ENCODE measurements around the gene SEC22A.

SEC22A gene, protein sequence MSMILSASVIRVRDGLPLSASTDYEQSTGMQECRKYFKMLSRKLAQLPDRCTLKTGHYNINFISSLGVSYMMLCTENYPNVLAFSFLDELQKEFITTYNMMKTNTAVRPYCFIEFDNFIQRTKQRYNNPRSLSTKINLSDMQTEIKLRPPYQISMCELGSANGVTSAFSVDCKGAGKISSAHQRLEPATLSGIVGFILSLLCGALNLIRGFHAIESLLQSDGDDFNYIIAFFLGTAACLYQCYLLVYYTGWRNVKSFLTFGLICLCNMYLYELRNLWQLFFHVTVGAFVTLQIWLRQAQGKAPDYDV

DNA sequence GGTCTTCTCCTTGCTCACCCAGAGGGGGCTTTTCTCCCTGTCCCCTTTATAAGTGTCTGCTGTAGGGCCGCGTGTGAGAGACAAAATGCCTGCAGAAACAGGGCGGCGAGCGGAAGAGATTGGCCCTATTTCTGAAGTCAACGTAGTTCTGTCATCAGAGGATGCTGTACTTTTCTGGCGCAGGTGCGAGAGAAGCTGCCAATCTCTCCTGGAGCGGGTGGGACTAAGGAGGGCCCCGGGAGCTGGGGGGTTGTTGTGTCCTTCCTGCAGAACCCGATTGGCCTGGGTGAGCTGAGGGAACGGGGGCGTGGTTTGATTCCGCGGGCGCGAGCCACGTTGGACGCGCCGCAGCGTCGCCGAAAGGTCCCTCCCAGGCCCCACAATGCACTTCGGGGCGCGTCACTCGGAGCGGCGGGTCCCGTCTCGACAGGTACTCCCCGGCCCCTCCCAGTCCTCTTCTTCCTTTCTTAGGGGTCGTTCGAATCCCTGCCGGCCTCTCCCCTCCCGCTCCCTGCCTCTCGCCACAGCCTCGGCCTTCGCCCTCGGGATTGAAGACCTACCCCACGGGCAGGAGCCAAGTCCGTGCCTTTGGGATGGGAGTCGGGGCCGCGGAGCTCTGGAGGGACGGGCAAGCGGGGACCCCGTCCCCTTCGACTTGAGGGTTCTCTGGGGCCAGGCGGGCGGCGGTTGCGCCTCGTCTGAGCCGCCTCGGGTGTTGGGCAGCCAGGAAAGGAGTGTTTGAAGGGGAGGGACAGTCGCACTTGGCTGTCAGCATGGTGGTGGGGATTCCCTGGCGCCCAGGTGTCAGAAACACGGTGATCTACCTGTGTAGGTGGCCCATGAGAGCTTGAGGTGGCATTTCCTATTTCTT lies at the start of gene SEC22A:
TSS of gene SEC22A (plus strand) at position 387 of the 871 bp plus-strand sequence. CDS start 7,275 bp downstream, outside the sequence.
- DNase-seq, result peak; percentile 98

DNA sequence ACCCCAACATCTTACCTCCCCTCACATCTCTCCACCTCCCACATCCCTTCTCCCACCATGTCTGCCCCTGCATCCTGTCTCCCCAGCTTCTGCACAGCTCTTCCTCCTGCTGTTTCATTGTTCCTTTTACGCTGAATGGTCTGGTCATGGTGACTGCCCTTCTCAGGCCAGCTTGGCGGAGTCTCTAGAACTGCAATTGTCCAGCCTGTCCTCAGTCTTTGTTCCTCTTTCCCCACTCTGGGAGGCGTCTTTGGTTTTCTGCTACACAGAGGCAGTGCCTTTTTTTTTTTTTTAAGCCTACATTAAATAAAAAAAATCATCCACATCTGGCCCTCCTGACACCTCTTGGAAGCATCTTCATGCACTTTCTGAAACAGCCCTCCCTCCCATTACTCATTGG lies 49.1 kb upstream of the SEC22A start:
- DNase-seq, result no peak

DNA sequence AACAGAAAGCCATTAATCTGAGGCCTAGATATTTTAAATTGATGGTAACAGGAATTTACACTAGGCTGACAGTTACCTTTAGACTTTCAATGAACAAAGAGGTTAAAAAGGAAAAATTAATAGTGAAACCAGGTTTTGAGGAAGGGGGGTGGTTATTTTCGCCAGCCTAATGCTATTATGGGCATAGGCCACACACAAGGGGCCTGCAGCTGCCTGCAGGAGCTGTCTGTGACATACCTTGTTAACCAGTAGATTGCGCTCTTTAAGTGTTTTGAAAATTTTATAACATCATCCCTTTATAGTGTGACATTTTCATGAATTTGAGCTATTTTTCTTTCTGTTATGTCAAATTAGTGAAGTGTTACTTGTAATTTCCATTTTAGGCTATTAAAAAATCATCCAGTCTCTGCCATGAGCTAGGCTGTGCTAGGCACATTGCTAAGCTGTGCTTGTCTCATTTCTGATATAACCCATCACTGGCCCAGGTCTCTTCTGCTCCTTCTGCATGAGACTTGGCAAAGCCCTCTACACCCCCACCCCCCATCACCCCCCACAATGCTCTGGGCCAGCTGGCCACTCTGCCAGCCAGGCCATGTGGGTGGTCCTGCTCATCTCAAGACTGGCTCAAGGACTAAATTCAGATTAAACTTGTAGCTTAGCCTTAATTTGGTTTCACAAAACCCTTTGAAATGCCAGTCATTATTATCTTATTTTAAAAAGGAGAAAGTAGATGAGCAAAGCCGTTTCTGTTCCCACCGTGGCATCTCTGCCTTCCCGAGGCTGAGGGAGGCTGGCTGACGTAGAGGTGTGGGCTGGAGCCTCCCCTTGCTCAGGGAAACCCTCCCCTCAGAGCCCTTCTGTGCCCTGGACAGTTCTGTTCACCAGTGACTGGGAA lies 48.4 kb upstream of the SEC22A start:
- DNase-seq, result no peak

DNA sequence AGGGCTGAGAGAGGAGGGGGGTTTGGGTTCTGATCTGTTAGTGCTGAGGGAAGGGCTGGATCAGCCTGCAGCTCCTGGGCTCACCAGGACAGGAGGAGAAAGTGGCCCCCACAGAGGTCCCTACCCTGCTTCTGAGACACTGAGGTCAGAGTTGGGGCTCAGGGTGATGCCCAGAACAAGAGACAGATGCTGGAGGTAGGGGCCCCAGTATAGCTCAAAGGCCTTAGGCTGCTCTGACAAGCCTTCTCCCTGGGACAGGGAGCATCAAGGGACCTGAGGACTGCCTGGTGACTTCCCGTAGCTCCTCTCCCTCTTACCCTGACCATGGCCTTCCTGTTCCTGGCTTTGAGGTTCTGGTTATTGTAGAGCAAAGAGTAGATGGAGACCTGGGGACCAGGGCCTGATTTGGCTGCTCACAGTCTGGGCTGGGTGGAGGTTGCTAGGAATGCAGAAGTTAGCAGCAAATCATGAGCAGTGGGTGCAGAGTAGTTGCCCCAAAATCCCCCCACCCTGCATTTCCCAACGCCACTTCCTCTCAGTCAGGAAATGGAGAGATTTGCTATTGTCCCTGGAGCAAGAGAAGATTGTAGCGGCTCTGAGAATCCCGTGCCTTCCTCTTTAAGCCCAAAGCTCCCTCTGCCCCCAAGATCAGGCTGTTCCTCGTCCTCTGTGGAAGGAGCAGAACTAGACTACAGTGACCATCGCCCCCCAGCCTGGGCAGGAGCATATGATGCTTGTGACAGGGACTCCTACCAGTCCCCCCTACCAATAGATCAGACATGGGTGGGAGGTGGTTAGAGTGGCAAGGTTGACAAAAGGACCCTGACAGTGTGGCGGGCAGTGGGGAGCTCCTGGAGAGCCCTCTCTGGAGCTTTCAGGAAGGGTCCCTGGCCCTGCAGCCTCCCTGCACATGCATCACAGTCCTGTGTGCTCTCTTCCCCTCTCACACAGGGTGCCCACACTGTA lies 47.4 kb upstream of the SEC22A start:
- DNase-seq, result no peak

DNA sequence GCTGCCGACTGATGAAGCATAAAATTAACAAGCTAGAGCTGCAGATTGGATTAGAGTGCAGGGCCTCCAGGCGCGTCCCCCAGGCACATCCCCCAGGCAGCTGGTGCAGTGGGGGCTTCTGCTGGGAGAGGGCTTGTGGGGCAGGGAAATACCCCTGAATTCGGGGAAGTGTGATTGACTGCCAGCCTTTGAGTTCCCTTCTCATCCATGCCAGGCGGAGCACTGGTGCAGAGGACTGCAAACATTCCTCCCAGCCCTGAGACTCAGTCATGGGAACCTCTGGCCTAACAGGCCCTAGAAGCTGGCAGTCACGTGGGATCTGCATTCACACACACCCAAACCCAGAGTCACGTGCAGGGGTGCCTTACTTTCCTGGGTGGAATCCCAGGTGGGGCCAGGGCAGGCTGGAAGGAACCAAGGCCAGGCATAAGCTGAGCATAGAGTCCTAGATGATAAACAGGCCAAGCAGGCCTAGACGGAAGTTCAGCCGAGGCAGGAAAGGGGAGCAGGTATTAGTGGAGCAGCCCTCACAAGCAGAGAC lies 46.2 kb upstream of the SEC22A start:
- no peak for DNase-seq

DNA sequence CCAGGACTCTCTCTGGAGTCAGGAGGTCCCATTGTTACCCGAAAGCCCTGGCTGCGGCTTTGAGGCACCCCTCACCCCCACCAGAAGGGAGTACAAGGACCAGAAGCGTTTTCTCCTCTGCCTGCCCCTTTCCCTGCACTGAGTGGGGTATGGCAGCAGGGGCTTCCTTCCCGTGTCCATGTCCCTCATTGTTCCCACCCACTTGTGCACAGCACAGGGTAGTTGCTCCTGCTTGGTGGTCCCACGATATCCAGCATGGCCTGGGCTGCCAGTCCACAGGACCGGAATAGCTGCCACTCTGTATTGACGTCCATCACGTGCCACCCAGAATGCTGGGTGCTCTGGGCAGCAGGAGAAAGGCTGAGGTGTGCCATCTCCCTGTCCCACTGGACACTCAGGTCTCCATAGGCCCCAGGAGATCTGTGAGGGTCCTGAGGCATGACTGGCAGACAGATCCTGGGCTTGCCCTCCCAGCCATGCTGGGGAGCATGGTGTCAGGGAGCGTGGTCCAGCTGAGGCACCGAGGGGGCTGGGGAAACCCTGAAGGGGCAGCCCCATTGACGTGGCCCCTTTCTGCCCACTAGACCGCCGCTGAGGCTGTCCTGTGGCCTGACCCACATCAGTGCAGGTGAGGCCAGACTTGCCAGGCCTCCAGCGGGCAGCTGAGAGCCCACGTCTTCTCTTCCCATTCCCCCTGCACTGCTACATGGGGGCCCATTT lies 45.3 kb upstream of the SEC22A start:
- no peak for DNase-seq

DNA sequence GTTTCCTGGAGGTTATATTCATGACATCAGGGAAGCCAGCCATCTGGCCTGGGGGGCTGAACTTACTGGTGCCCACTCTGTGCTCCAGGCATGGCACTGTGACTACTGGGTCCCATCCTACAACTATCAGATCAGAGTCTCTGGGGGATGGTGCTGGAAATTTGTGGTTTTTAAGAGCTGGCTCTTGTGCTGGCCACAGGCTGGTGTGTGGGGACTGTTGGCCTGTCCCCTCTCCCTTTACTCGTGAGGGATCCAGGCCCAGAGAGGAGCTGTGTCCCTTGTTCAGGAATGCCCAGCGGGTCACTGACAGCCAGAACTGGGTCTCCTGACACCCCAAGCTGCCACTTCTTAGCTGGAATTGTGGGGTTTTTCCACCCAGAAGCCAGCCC lies 44.5 kb upstream of the SEC22A start:
- no peak for DNase-seq

DNA sequence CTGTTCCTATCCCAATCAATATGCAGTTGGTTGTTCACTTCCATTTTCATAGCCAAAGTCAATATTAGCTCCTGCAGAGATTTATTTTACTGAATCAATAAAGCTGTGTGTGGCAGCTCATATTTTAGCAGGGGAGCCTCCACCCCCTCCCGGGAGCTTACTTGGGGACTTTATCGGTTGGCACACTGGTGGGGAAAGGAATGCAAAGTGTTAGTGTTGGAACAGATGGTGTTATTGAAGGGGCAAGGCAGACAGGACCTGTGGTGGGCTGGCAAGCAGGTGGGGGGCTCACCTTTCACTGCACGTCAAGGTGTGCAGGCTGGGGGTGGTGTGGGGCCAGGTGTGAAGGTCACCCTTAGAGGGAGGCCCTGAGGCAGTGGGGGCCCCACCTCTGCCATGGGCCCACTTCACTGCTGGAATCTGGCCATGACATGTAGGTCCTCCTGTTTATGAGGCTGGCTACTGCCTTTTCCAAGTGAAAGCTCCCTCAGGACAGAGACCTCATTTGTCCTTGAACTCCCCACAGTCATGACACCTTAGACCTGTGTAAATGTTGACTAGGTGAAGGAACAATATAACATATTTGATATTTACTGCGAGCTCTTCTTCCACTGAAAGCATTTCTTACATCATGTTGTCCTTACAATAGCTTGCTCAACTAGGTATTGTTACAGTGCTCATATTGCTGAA lies 44.0 kb upstream of the SEC22A start:
- DNase-seq, result no peak

DNA sequence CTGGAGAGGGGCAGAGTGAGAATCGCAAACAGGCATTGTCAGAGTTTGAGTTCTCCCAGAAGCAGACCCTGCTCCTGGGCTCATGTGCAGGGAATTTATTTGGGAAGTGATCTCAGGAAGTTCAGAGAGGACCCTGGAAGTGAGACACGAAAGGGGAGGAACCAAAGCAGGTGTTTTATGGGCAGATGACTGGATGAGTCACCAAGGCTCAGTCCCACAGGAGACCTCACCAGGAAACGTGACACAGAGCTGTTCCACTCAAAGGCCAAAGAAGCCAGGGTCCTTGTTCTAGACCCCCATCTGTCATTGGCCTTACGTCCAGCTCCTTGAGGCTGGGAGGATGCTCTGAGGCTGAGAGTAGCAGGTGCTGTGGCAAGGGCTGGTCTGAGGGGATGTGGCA lies 43.4 kb upstream of the SEC22A start:
- no peak for DNase-seq

DNA sequence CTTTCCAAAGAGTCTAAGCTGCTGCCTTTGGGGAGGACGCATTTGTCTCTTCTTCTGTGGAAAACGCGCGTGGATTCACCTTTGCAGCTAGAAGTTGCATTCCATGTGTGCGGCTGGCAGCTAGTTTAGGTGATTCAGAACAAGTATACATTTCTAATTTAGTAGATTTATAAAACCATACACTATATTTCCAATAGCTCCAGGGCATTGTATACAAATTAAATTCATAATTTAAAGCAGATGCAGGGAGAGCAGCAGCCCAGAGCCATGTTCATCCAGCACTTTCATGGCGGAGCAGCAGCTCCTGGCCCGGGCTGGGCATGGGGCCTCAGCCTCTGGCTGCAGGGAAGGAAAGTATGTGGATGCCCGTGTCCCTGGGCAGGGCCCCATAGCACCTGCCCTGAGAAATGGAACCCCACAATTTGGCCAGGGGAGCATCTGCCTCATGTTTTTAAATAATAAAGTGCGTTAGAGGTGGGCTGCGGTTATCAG lies 42.8 kb upstream of the SEC22A start:
- DNase-seq, result no peak

DNA sequence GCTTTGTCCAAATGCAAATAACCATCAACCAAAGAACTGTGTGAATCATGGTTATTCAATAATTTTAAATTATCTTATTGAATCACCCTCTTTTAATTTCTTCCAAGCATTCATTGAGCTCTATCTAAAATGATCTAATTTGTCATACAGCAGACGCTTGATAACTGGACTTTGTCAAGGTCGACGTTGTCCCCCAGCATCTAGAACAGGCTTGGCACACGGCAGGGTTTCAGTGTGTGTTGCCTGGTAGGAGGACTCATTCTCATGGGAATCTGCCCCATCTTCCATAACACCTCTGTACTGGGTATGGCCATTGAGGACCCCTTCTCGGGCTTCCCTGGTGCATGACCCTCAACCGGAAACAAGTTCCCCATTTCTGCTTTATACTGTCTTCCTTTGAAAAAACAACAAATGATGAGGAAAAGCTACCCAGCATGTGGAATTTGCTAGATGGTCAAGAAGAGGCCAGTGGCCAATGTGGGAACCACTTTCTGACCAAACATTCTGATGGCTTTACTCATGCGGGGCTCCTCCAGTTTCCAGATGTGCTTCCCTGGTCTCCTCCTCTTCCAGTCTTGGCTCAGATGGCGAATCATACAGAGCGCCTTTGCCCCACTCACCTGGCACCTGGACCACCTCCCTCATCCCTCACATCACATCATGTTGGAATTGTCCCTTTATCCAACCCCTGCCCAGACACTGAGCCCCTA lies 41.7 kb upstream of the SEC22A start:
- DNase-seq, result no peak

DNA sequence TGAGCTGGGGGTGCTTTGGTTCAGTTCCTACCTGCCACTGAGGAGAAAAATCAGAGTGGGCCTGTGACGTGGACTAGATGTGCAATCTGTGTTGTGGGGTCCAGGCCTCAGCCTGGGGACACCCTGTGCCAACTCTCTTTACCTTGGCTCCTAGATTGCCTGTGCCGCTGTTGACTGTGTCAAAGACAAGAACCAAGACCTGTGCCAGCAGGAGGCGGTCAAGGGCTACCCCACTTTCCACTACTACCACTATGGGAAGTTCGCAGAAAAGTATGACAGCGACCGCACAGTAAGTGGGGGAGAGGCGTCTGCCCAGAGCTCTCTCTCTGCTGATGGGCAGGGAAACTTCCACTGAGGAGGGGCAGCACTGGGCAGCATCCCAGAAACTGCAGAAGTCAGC lies 40.6 kb upstream of the SEC22A start:
- no peak for DNase-seq

DNA sequence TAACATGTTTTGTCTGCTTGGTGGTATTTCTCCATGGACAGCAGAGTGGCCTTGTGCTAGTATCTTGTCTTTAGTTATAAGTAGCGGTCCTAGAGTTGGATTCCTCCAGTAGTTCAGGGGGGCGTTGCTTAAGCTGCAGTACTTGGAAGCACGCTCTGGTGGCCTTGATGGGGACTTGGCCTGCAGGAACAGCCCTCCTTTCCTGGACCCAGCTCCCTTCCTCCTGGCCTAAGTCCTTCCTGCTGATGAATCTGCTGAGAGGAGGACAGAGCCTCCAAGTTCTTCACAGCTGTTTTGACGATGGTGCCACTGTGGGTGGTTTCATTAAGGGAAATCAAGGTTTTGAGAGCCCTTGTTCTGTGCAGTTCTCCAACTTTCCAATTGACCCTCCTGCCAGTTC lies 38.6 kb upstream of the SEC22A start:
- no peak for DNase-seq

DNA sequence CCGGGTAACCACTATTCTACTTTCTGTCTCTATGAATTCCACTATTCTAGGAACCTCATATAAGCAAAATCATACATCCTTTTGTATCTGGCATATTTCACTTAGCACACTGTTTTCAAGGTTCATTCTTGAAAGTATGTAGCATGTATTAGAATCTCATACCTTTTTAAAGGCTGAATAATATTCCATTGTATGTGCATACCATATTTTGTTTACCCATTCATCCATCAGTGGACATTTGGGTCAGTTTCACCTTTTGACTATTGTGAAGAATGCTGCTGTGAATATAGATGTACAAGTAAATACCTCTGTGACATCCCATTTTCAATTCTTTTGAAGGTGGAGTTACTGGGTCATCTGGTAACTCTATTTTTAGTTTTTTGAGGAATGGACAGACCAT lies 36.6 kb upstream of the SEC22A start:
- DNase-seq, result no peak

DNA sequence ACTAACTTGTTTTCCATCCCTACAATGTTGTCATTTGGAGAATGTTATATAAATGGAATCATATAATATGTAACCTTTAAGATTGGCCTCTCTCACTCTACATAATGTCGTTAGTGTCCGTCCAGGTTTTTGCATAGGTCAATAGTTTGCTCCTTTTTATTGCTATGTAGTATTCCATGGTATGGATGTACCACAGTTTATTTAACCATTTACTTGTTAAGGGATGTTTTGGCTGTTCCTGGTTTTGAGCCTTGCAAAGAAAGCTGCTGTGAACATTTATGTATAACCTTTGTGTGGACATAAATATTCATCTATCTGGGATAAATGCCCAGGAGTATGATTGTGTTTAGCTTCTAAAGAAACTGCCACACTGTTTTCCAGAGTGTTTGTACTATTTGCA lies 34.1 kb upstream of the SEC22A start:
- DNase-seq, result no peak

DNA sequence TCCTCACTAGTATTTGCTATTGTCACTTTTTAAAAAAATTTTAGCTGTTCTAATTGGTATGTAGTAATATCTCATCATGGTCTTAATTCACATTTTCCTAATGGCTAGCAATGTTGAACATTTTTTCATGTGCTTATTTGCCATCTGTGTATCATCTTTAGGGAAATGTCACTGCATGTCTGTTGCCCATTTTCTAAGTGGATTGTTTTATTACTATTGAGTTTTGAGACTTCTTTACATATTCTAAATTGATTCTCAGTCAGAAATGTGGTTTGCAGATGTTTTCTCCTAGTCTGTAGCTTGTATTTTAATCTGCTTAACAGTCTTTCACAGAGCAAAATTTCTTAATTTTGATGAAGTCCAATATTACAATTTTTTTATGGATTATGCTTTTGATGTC lies 33.6 kb upstream of the SEC22A start:
- DNase-seq, result no peak

DNA sequence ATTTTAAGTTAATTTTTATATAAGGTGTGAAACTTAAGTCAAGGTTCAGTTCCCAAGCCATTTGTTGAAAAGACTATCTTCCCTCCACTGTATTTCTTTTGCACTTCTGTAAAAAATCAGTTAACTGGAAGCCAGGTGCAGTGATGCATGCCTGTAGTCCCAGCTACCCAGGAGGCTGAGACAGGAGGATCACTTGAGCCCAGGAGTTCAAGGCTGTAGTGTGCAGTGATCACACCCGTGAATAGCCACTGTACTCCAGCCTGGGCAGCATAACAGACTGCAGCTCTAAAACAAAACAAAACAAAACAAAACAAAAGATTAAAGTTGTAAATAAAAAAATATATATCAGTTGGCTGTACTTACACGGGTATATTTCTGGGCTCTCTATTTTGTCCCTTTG lies 33.1 kb upstream of the SEC22A start:
- DNase-seq, result no peak

DNA sequence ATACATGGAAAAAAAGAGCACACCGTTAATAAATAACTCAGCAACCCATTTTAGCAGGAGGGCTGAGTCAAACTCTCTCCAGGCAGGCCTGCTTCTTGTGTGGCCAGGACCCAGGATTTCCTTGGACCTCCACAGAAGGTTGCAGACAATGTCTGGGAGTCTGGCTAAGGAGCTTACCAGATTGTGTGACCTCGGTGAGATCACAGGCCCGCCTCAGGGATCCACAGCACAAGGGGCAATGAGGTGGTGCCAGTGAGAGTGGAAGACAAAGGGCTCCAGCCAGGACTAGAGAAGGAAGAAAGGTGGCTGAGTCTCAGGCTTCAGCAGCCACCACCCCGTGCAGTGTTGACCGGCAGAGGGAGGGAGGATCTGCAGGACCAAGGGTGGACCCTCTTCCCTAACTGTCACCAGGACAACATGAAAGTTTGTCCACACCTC lies 32.2 kb upstream of the SEC22A start:
- no peak for DNase-seq

DNA sequence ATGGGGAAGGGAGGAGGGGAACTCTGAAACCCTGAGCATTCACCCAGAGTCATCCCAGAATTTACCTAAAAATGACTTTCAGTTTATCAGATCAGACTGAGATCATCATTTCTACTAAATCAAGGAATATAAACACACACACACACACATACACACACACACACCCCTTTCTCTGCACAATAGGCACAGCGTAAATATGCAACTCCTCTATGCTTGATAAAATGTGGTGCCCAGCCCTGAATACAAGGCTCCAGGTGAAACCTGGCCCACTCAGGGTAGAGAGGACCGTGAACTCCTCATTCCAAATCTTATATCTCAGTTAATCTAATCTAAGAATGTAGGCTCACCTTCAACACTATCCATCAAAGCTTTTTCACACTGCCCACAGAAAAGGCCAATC lies 31.8 kb upstream of the SEC22A start:
- DNase-seq, result no peak

DNA sequence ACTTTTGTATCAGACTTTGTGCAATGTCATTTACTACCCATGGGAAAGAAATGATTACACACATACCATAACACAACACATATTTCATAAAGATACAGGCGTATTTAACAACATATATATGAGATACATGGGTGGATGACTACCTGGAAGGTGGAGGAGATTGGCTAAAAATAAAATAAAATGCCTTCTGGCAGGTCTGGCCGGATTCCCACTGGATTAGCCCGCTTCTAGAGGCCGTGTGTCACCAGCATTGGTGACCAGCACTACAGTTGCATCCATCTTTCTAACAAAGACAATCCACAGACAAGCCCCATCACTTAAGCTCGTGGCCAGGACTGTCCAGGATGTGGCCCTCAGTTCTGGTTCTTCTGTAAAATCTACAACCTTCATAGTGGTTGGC lies 21.0 kb upstream of the SEC22A start:
- no peak for DNase-seq
